ENCODE data around the gene CCDC83.

- TF ChIP-seq CTCF (IDR thresholded peaks at IDR 0.05; ENCODE audit: low read depth, low read length) (no peak), MYC (IDR thresholded peaks at IDR 0.05; ENCODE audit: low read depth, low read length) (no peak), POLR2A (IDR thresholded peaks at IDR 0.05; ENCODE audit: extremely low read depth, insufficient read length) (no peak), MAX (IDR thresholded peaks at IDR 0.05; ENCODE audit: low read depth, low read length) (no peak)
Measured at GRCh38 chr11:85945788-85946187, 90.6 kb downstream of the CCDC83 start.
